A549 (cell line): ENCODE results near the gene FANCI. TPM values are rescaled to one million over a fixed set of nuclear protein-coding genes. Genes with fewer than 3 reads are reported as not detected.
A peak's percentile ranks its signal among the peaks of the same experiment; 100 is the strongest.

Experiments
- ATAC-seq, 2 experiments: fragments of 200-7000 bp in 1 of 2; fragments of >200 bp in 1 of 2; cut with Nextera tagmentation in 1 of 2; cut with Tn5 transposase in 1 of 2; 3 replicates each; pipeline versions ENCODE4 v1.8.0 to v1.9.1; 2018 to 2020; ENCODE audit warnings: mild to moderate bottlenecking in 1 of 2, moderate library complexity in 1 of 2
- CTCF ChIA-PET: fragments of 300-600 bp; sonication (Branson Sonifier 250); formaldehyde crosslinking; extraction: SDS; loops from one replicate; lab custom pipeline; 2021; ENCODE audit warnings: antibody characterized with exemption, inconsistent platforms; lab: Yijun Ruan, JAX
- POLR2A ChIA-PET: fragments of 350-600 bp; formaldehyde crosslinking; extraction: SDS; loops from one replicate; lab custom pipeline; 2021; ENCODE audit warnings: antibody characterized with exemption, inconsistent platforms; lab: Yijun Ruan, JAX
- DNase-seq, 2 experiments: peaks; one replicate each; pipeline versions ENCODE4 v3.0.0 to v3.0.0-alpha.2; 2011 to 2016; ENCODE audit warnings: low read depth in 1 of 2, low spot score in 1 of 2
- FAIRE-seq: peaks from 2 replicates; lab custom pipeline; 2011; peaks lifted over from hg19 to GRCh38; lab: Jason Lieb, UNC
- H3K27ac ChIP-seq, 2 experiments: fragments of >200 bp; sonication (Bioruptor Twin); formaldehyde crosslinking; 3 replicates each; pipeline ENCODE4 v1.5.1; 2016 to 2017
- H3K4me1 ChIP-seq: fragments of >200 bp; sonication (Bioruptor Twin); formaldehyde crosslinking; 3 replicates; pipeline ENCODE4 v1.6.1; 2016
- H3K4me2 ChIP-seq: fragments of >200 bp; sonication (Bioruptor Twin); formaldehyde crosslinking; 3 replicates; pipeline ENCODE4 v1.6.1; 2016
- H3K4me3 ChIP-seq: fragments of >200 bp; sonication (Bioruptor Twin); formaldehyde crosslinking; 3 replicates; pipeline ENCODE4 v1.5.1; 2016
- H3K9me3 ChIP-seq: fragments of >200 bp; sonication (Bioruptor Twin); formaldehyde crosslinking; 3 replicates; pipeline ENCODE4 v1.6.1; 2016
- BHLHE40 ChIP-seq: IDR thresholded peaks from 2 replicates; pipeline ENCODE4 v1.6.1; 2012; ENCODE audit warnings: low read depth, low read length, inconsistent platforms
- CBX2 ChIP-seq: fragments of 200-600 bp; sonication (generic); IDR thresholded peaks from 2 replicates; pipeline ENCODE4 v1.6.1; 2016; ENCODE audit warnings: low read depth, mild to moderate bottlenecking, borderline replicate concordance
- CEBPB ChIP-seq, 2 experiments: fragments of >200 bp in 1 of 2; sonication (Bioruptor Twin) in 1 of 2; formaldehyde crosslinking in 1 of 2; IDR thresholded peaks; 2 replicates each; pipeline ENCODE4 v1.6.1; 2012 to 2016
- CHD2 ChIP-seq: fragments of 150-350 bp; IDR thresholded peaks from 2 replicates; pipeline ENCODE4 v1.6.1; 2014; ENCODE audit warnings: low read length; ENCODE audit not compliant: partially characterized antibody
- CHD4 ChIP-seq: fragments of 200-600 bp; sonication (generic); IDR thresholded peaks from 2 replicates; pipeline ENCODE4 v1.6.1; 2016; ENCODE audit warnings: antibody characterized with exemption, mild to moderate bottlenecking, borderline replicate concordance
- E2F6 ChIP-seq: IDR thresholded peaks from 2 replicates; pipeline ENCODE4 v1.6.1; 2012; ENCODE audit warnings: low read depth, borderline replicate concordance
- EP300 ChIP-seq, 2 experiments: fragments of >200 bp; sonication (Bioruptor Twin); formaldehyde crosslinking; IDR thresholded peaks; 2 replicates in 1 of 2; 3 replicates in 1 of 2; pipeline ENCODE4 v1.6.1; 2016 to 2017
- FOSB ChIP-seq: fragments of 250-450 bp; sonication (Bioruptor Pico); IDR thresholded peaks from 2 replicates; pipeline ENCODE4 v1.5.0; 2020; ENCODE audit warnings: mild to moderate bottlenecking, moderate library complexity
- FOXS1 ChIP-seq: fragments of 250-450 bp; sonication (Bioruptor Pico); IDR thresholded peaks from 2 replicates; pipeline ENCODE4 v1.5.0; 2020; ENCODE audit warnings: mild to moderate bottlenecking, moderate library complexity
- GATA3 ChIP-seq: IDR thresholded peaks from 2 replicates; pipeline ENCODE4 v1.6.1; 2012; ENCODE audit warnings: borderline replicate concordance
- HES2 ChIP-seq: fragments of >200 bp; sonication (Bioruptor Twin); formaldehyde crosslinking; IDR thresholded peaks from 2 replicates; pipeline ENCODE4 v1.6.1; 2016
- JUNB ChIP-seq: fragments of >200 bp; sonication (Bioruptor Twin); formaldehyde crosslinking; IDR thresholded peaks from 2 replicates; pipeline ENCODE4 v1.6.1; 2016
- KDM5A ChIP-seq: fragments of 200-600 bp; sonication (generic); IDR thresholded peaks from 2 replicates; pipeline ENCODE4 v1.6.1; 2016; ENCODE audit warnings: antibody characterized with exemption, mild to moderate bottlenecking
- MAZ ChIP-seq: fragments of 150-350 bp; IDR thresholded peaks from 2 replicates; pipeline ENCODE4 v1.6.1; 2014; ENCODE audit warnings: antibody characterized with exemption, low read depth, low read length, borderline replicate concordance
- RARB ChIP-seq: fragments of 250-450 bp; sonication (Bioruptor Pico); IDR thresholded peaks from 2 replicates; pipeline ENCODE4 v1.8.0; 2021; ENCODE audit warnings: mild to moderate bottlenecking, moderate library complexity
- RCOR1 ChIP-seq: fragments of 150-350 bp; IDR thresholded peaks from 2 replicates; pipeline ENCODE4 v1.6.1; 2014; ENCODE audit warnings: antibody characterized with exemption, low read length, low read depth
- RFX5 ChIP-seq: fragments of 450-650 bp; IDR thresholded peaks from 2 replicates; pipeline ENCODE4 v1.7.1; 2014; ENCODE audit warnings: antibody characterized with exemption, mild to moderate bottlenecking, moderate library complexity
- RNF2 ChIP-seq: fragments of 200-600 bp; sonication (generic); IDR thresholded peaks from 2 replicates; pipeline ENCODE4 v1.6.1; 2016; ENCODE audit warnings: low read depth, mild to moderate bottlenecking, antibody characterized with exemption, moderate library complexity, borderline replicate concordance
- SMC3 ChIP-seq: fragments of >200 bp; sonication (Bioruptor Twin); formaldehyde crosslinking; IDR thresholded peaks from 3 replicates; pipeline ENCODE4 v1.6.1; 2018; ENCODE audit warnings: inconsistent platforms
- SREBF2 ChIP-seq: fragments of 450-650 bp; IDR thresholded peaks from 2 replicates; pipeline ENCODE4 v1.6.1; 2014; ENCODE audit warnings: mild to moderate bottlenecking, moderate library complexity
- ZSCAN20 ChIP-seq: fragments of 250-450 bp; sonication (Bioruptor Pico); IDR thresholded peaks from 2 replicates; pipeline ENCODE4 v1.8.0; 2022; ENCODE audit warnings: mild to moderate bottlenecking, moderate library complexity
- WGBS: methylation state at CpG from one replicate; pipeline ENCODE4 v1.1.6; 2017; ENCODE audit errors: missing lambda C conversion rate; 5-methylcytosine and 5-hydroxymethylcytosine counted together
- polyA plus RNA-seq, 4 experiments: library from polyadenylated mRNA; depleted of rRNA in 3 of 4; stranded (reverse); fragments of >200 nt; fragmentation: RNase III in 1 of 4; extraction: RNeasy Plus Mini Kit Qiagen cat#74134 plus additional on column Dnase treatment in 1 of 4; gene quantifications; 2 replicates in 3 of 4; 3 replicates in 1 of 4; pipeline ENCODE4 v1.2.3, GENCODE V29; 2011 to 2017
- TF ChIP-seq, protein P1 (sequence below): fragments of 250-450 bp; sonication (Bioruptor Pico); IDR thresholded peaks from 2 replicates; pipeline ENCODE4 v1.5.0; 2020; ENCODE audit warnings: low read depth, mild to moderate bottlenecking, moderate library complexity

FANCI gene
- polyA plus RNA-seq, 2 of the 4 experiments (the other 2 are of a cell fraction), result 101 to 123 TPM

DNA sequence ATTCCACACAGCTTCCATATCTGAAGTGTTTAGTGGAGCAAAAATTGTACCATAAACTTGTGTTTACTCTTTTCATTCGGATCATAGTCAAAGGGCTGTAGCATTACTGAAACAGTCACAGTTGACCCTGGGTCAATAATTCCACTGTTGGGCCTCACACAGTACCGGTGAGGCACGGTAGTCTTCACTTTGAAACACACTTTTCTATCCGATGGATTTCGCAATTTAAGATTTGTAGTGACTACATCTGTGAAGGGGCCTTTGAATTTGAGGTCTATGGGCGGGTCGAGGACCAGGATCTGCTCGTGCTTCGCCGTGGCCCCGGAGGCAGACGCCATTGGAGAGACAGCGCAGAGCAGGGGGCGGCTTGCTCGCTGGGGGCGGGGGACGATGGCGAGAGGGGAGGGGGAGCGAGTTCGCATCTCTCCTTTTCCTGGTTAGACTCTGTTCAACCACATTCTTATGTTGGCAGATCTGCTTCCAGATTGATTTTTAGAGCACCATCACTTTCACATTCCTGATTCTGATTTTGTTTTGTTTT lies 42.2 kb upstream of the FANCI start:
- ChIA-PET POLR2A (no interaction called here), CTCF (interaction anchor here (0.8 to 2.2 kb wide), 6 partner anchors 10 to 144 kb away, joined by 3 to 6 read pairs (median 4); partner anchors contain the start of gene FANCI)
- H3K4me3 ChIP-seq, result no peak overlapping the region
- no peaks in the 10 kb centered on the region for H3K4me1 ChIP-seq
- FAIRE-seq (no peak), ATAC-seq (no peak), DNase-seq (no peak)
- H3K9me3 ChIP-seq, result no peaks in the 10 kb centered on the region
- H3K4me2 ChIP-seq, result no peak overlapping the region
- no peak overlapping the region for H3K27ac ChIP-seq
- TF ChIP-seq CEBPB (IDR thresholded peaks at IDR 0.05) (peak in 1 of 2 experiments; percentile 49; a peak in 1 of 4 replicates), CHD2 (no peak), SREBF2 (no peak), EP300 (IDR thresholded peaks at IDR 0.05) (no peak), BHLHE40 (no peak)
- TF ChIP-seq, protein P1, sequence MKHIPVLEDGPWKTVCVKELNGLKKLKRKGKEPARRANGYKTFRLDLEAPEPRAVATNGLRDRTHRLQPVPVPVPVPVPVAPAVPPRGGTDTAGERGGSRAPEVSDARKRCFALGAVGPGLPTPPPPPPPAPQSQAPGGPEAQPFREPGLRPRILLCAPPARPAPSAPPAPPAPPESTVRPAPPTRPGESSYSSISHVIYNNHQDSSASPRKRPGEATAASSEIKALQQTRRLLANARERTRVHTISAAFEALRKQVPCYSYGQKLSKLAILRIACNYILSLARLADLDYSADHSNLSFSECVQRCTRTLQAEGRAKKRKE (CRISPR knock-in tag), result no peak
- WGBS, result 93% methylated on average over 20 of the region's 20 CpGs

GRCh38 chr15:89203705-89204273 lies 40.0 kb upstream of the FANCI start:
- ATAC-seq (0 out of 6 replicates have a peak, but pooled peaks of 1 of the 2 experiments have one; percentile 2), DNase-seq (no peak), FAIRE-seq (no peak)
- H3K4me2 ChIP-seq, result no peak overlapping the region
- TF ChIP-seq RARB (CRISPR knock-in tag) (no peak), ZSCAN20 (CRISPR knock-in tag) (no peak), HES2 (no peak), MAZ (no peak), CHD2 (no peak), SMC3 (no peak), RNF2 (no peak), FOXS1 (CRISPR knock-in tag) (no peak), FOSB (CRISPR knock-in tag) (no peak), KDM5A (no peak), GATA3 (no peak), E2F6 (no peak), CBX2 (no peak), JUNB (no peak), RFX5 (no peak)
- H3K4me1 ChIP-seq, result no peaks in the 10 kb centered on the region
- ChIA-PET POLR2A (no interaction called here), CTCF (interaction anchor here (0.8 to 6.2 kb wide), 9 partner anchors 9 to 154 kb away, joined by 3 to 155 read pairs (median 7); partner anchors contain the start of gene FANCI)
- 62% methylated on average over 2 of the region's 2 CpGs for WGBS
- H3K9me3 ChIP-seq, result no peaks in the 10 kb centered on the region
- H3K27ac ChIP-seq, result no peak overlapping the region
- no peak overlapping the region for H3K4me3 ChIP-seq

- no peak for ATAC-seq
- WGBS, result 47% methylated on average over 14 of the region's 14 CpGs
- no peak for DNase-seq
- no peak overlapping the region for H3K27ac ChIP-seq
- H3K4me3 ChIP-seq, result no peak overlapping the region
- no peak overlapping the region for H3K4me2 ChIP-seq
- H3K4me1 ChIP-seq, result no peaks in the 10 kb centered on the region
- POLR2A ChIA-PET, result no interaction called here
- no peak for TF ChIP-seq CHD4
- TF ChIP-seq FOXS1 (CRISPR knock-in tag), result no peak
- no peak for TF ChIP-seq HES2
- TF ChIP-seq RCOR1, result no peak
- FAIRE-seq, result no peak
- no peaks in the 10 kb centered on the region for H3K9me3 ChIP-seq
- CTCF ChIA-PET, result interaction anchor here (0.6 to 6.2 kb wide), 79 partner anchors 7 to 1276 kb away, joined by 3 to 155 read pairs (median 5); partner anchors contain the start of genes FANCI and POLG
These were observed 37.7 kb upstream of the FANCI start for GRCh38 chr15:89205991-89206585.
